NCI-H345 treated with DMSO at 0.1 percent for 48 hours (cell line): ENCODE data around the gene HSPA8.
"Not testable (repeated sequence)": the region's sequence is repeated elsewhere in the genome, so short reads cannot be mapped to it uniquely, and the experiment has no call there.

Experiments used
- DNase-seq: peaks from one replicate; lab custom pipeline; 2025; ENCODE audit not compliant: unreplicated experiment; lab: John Stamatoyannopoulos, UW

Gene HSPA8

DNA sequence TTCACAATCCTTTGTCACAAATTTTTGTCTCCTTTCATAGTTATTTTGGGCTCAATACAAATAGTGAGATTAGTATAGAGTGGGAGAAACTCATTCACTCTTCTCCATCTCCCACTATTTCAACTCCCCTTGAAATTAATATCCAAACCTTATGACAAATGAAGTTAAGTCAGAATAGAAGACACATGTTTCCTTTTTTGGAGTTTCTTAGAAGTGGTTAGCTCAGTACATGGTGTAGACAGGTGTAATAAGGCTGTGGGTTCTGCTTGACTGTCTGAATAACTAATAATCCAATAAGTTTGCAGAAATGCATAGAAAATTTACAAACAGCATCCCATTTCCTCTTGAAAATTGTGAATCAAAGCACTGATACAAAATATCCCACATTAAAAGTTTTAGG, 10.8 kb upstream of the HSPA8 start:
- no peak for DNase-seq

- DNase-seq: no peak
Measured at GRCh38 chr11:123072332-123072761, 10.4 kb upstream of the HSPA8 start.

DNA sequence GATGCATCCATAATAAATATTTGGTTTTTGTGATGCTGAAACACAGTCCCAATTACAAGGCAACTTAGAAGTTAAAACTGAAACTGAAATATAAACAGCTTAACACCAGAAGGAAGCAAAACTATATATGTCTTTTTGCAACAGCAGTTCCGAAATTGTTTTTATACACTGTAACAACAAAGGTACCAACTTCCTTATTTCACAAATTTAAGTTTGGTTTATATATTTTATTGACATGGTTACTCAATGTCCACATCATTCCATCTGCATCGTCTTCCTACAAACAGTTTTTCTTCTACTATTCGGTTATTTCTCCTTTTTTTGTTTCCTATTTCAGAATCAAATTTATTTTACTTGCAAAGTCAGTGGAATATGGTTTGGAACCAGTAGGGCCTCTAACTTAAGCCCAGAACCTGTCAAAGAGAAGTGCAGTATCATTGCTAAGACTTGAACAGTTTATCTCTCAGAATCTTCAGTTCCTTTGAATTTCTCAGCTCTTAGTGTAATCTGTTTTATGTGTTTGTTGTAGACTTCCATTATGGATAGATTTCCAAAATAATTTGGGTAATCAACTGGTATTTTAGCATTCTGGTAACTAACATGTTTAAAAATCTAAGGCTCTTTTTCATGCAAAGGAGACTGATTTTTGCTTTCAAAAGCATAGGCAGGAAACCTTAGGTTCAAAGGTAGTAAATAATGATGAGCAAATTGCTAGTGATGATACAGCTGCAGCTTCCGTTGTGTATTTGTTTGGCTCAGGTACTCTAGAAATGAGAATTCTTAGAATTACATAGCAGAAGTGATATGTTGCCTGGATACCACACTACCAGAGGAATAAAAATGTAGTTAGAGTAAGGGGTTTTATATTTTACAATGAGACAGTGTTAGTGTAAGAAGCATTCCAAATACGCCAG, 8.2 kb upstream of the HSPA8 start:
- DNase-seq: no peak

DNA sequence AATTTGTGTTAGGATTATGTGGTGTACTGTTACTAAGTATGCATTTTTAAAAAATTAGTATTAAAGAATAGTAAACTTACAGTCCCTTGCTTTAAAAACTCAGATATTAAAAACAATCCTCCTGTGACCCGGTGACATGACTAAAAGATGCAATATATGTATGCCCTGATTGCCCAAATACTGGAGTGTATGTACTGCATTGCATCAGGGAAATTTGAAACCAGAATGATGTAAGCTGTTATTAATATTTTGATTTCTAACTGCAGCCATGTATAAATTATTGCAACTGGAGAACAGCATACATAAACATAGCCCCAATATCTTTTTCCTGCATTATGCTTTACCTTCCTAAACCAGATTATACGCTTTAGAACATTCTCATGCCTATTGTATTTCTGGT, 3.7 kb upstream of the HSPA8 start:
- DNase-seq: no peak

- no peak for DNase-seq
Measured at GRCh38 chr11:123063826-123064657, 2.1 kb upstream of the HSPA8 start.

DNA sequence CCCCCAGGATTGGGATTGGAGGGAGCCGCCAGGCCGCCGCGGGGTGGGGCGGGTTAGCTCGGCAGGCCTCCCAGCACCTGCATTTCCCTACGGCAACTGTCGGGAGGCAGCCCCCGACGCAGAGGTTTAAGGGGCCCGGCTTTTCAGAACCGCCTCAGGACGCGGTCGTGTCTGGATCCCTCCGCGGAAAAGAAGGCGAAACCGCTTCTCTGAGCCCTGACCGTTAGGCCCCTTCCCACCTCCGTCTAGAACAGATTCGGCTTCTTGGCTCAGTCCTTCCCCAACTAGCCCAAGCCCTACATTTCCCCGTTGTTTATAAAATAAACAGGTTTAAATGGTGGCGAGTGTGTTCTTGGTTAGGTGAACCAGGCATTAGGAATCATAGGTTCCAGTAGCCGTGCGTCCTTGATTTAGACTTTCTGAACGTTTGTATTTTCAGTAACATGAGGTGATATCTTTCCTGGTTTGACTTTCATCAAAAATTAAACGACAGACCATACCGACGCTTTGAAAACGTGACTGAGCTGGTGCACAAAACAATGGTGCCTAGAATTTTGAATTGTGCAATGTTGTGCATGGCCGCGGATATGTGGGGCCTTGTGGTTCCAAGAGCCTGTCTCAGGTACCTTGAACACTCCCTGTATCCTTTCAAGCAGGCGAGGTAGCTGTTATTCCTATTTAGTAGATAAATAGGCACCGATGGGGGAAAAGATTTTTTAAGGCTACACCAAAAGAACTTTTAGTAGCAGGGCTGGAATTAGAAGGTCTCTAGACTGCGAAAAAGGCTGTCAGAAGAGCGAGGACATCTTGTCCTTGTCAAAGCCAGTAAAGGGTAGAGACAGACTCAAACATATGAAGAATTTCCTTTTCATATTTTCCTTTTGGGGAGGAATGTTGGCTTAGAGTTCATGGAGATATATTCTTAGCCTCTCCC, 1.2 kb upstream of the HSPA8 start:
- no peak for DNase-seq

DNA sequence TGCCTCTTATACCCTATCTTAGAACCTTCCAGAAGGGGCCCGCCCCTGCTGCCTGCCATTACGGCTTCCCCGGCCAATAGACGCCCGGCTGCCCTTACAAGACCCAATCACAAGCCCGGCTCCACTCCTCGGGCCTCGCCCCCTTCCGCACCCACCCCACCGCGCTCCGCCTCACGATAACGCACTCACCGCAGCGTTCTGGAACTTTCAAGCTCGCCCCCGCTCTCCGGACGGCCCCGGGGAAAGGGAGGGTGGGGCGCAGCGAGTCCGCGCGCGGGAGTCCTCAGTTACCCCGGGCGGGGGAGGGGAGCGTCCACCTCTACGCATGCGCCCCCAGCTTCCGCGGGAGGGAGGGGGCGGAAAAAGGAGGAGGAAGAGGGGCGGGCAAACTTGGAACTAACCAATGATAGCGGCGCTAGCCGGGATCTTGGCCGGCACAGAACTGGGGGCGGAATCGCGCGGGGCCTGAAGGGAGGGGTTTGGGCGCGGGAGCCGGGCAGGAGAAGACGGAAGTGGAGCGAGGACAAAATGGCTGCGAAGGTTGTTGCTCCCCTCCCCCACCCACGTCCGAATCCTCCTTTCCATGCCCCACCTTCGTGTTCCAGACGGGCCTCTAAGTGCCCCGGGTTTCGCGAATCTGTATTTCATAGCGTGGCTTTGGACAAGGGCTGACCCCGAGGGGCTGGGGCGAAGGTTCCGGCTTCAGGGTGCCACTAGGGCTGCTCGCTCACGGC, 389 bp upstream of the HSPA8 start:
- DNase-seq: peak; percentile 99

- no peak for DNase-seq
Measured at GRCh38 chr11:123060277-123061000, 1.5 kb downstream of the HSPA8 start.

- not testable (repeated sequence) for DNase-seq
Measured at GRCh38 chr11:123059041-123059920, 2.7 kb downstream of the HSPA8 start.

- DNase-seq: no peak
Measured at GRCh38 chr11:123057661-123058305, 4.2 kb downstream of the HSPA8 start.

DNA sequence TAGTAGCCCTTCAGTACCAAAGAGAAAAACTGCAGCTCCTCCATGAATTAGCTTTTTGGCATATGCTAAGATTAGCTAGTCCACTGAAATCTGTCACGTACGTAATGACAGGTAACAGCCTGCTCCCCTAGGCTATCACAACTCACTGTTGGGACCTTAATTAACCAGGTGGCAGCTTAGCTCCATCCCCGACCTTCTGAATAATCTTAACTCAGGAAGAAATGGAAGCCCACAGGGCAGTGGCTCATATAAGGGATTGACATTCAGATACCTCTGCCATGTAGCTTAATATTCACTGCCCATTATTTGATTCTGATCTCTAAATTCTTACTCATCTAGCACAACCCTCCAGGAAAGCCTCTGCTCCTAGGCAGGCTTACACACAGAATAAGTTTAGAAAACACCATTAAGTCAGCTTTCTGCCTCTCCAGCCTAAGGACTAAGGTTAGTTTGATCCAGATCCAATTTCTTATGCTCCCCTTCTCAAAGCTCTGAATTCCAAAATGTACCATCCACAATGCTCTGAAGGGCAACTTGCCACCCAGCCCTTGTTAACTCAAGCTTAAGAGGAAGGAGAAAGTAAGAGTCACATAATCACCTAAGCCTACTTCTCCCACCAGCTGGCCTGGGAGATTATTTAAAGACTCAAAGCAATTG, 5.0 kb downstream of the HSPA8 start:
- DNase-seq: no peak

DNA sequence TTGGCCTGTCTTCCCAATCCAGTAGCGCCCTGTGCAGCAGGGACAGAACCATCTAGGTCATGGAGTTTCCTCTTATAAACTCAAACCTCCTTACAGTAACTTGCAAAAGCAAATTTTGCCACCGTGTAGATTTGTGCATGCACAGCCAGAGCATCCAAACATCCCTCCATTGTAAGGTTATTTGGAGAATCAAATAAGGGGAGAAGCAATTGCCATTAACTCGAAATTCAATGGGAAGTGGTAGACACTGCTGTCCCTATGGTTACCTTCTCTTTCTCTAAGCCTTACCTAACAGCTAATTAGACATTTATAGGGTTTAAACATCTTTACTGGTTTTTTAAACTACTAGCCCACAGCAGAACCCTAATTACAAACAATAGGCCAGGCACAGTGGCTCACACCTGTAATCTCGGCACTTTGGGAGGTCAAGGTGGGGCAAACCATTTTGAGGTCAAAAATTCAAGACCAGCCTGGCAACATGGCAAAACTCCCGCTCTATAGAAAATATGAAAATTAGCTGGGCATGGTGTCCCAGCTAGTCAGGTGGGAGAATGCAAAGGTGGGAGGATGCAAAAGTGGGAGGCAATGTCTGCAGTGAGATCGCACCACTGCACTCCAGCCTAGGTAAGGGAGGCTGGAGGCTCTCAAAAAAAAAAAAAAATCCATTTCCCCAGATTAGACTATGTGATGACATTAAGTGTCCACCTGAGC, 6.6 kb downstream of the HSPA8 start:
- no peak for DNase-seq

GRCh38 chr11:123054301-123055065, 7.5 kb downstream of the HSPA8 start:
- DNase-seq: peak; percentile 77

- no peak for DNase-seq
Measured at GRCh38 chr11:123052901-123053721, 8.8 kb downstream of the HSPA8 start.

GRCh38 chr11:123051634-123052033, 10.3 kb downstream of the HSPA8 start:
- no peak for DNase-seq
